Osteoblast (primary cell): Measurements from ENCODE around the gene TNF. TPM values are rescaled to one million over a fixed set of nuclear protein-coding genes. Genes with fewer than 3 reads are reported as not detected.

Source experiments
- DNase-seq: peaks from one replicate; pipeline ENCODE4 v3.0.0; 2011; ENCODE audit warnings: low spot score, mixed read lengths; ENCODE audit not compliant: insufficient read length; ENCODE audit errors: missing footprints
- H2AFZ ChIP-seq: 2 replicates; pipeline ENCODE4 v1.6.0; 2011; ENCODE audit warnings: mild to moderate bottlenecking, low read length
- H3K27ac ChIP-seq: 2 replicates; pipeline ENCODE4 v1.5.1; 2011; ENCODE audit warnings: mild to moderate bottlenecking, low read depth, low read length, moderate library complexity
- H3K27me3 ChIP-seq: 2 replicates; pipeline ENCODE4 v1.6.0; 2012; ENCODE audit warnings: mild to moderate bottlenecking, control low read depth, inconsistent platforms, low read length, moderate library complexity; ENCODE audit not compliant: insufficient read depth
- H3K36me3 ChIP-seq: 2 replicates; pipeline ENCODE4 v1.5.1; 2011; ENCODE audit warnings: mild to moderate bottlenecking, low read length, control low read depth, moderate library complexity; ENCODE audit not compliant: insufficient read depth
- H3K4me1 ChIP-seq: 2 replicates; pipeline ENCODE4 v1.5.1; 2011; ENCODE audit warnings: mild to moderate bottlenecking, low read length, control low read depth, moderate library complexity; ENCODE audit not compliant: insufficient read depth
- H3K4me2 ChIP-seq: 2 replicates; pipeline ENCODE4 v1.6.0; 2011; ENCODE audit warnings: mild to moderate bottlenecking, low read length; ENCODE audit not compliant: insufficient read depth
- H3K4me3 ChIP-seq: fragments of 200-600 bp; sonication (generic); 3 replicates; pipeline ENCODE4 v1.5.1; 2012; ENCODE audit warnings: mild to moderate bottlenecking, low read length, inconsistent platforms; ENCODE audit not compliant: insufficient read depth
- H3K79me2 ChIP-seq: 2 replicates; pipeline ENCODE4 v1.6.0; 2012; ENCODE audit warnings: mild to moderate bottlenecking, low read length, control low read depth, inconsistent platforms; ENCODE audit not compliant: insufficient read depth
- H3K9me3 ChIP-seq: 2 replicates; pipeline ENCODE4 v1.5.1; 2011; ENCODE audit warnings: low read depth, low read length, control low read depth
- H4K20me1 ChIP-seq: 2 replicates; pipeline ENCODE4 v1.6.0; 2012; ENCODE audit warnings: mild to moderate bottlenecking, low read length, control low read depth; ENCODE audit not compliant: insufficient read depth
- total RNA-seq: library from RNA; depleted of rRNA; stranded (reverse); fragments of >200 nt; gene quantifications from 2 replicates; pipeline ENCODE4 v1.2.3, GENCODE V29; 2012
- TF ChIP-seq, protein P1 (sequence below): IDR thresholded peaks from 2 replicates; pipeline ENCODE4 v1.5.1; 2011; ENCODE audit warnings: mild to moderate bottlenecking, low read depth, low read length, moderate library complexity; ENCODE audit errors: extremely low read depth

The TNF gene
- total RNA-seq, 1 donor, result not detected

DNA sequence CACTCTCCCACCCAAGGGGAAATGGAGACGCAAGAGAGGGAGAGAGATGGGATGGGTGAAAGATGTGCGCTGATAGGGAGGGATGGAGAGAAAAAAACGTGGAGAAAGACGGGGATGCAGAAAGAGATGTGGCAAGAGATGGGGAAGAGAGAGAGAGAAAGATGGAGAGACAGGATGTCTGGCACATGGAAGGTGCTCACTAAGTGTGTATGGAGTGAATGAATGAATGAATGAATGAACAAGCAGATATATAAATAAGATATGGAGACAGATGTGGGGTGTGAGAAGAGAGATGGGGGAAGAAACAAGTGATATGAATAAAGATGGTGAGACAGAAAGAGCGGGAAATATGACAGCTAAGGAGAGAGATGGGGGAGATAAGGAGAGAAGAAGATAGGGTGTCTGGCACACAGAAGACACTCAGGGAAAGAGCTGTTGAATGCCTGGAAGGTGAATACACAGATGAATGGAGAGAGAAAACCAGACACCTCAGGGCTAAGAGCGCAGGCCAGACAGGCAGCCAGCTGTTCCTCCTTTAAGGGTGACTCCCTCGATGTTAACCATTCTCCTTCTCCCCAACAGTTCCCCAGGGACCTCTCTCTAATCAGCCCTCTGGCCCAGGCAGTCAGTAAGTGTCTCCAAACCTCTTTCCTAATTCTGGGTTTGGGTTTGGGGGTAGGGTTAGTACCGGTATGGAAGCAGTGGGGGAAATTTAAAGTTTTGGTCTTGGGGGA lies 754 bp downstream of the TNF start:
- no peak overlapping the region for H3K4me3 ChIP-seq
- TF ChIP-seq, protein P1, sequence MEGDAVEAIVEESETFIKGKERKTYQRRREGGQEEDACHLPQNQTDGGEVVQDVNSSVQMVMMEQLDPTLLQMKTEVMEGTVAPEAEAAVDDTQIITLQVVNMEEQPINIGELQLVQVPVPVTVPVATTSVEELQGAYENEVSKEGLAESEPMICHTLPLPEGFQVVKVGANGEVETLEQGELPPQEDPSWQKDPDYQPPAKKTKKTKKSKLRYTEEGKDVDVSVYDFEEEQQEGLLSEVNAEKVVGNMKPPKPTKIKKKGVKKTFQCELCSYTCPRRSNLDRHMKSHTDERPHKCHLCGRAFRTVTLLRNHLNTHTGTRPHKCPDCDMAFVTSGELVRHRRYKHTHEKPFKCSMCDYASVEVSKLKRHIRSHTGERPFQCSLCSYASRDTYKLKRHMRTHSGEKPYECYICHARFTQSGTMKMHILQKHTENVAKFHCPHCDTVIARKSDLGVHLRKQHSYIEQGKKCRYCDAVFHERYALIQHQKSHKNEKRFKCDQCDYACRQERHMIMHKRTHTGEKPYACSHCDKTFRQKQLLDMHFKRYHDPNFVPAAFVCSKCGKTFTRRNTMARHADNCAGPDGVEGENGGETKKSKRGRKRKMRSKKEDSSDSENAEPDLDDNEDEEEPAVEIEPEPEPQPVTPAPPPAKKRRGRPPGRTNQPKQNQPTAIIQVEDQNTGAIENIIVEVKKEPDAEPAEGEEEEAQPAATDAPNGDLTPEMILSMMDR, result no peak
- H3K9me3 ChIP-seq, result no peaks in the 10 kb centered on the region
- H4K20me1 ChIP-seq, result no peaks in the 10 kb centered on the region
- H3K36me3 ChIP-seq, result no peaks in the 10 kb centered on the region
- no peak overlapping the region for H2AFZ ChIP-seq
- no peak overlapping the region for H3K4me2 ChIP-seq
- DNase-seq, result peak; percentile 79
- no peaks in the 10 kb centered on the region for H3K27me3 ChIP-seq
- no peaks in the 10 kb centered on the region for H3K79me2 ChIP-seq
- peaks cover 6% of the 10 kb centered on the region for H3K4me1 ChIP-seq
- no peak overlapping the region for H3K27ac ChIP-seq

DNA sequence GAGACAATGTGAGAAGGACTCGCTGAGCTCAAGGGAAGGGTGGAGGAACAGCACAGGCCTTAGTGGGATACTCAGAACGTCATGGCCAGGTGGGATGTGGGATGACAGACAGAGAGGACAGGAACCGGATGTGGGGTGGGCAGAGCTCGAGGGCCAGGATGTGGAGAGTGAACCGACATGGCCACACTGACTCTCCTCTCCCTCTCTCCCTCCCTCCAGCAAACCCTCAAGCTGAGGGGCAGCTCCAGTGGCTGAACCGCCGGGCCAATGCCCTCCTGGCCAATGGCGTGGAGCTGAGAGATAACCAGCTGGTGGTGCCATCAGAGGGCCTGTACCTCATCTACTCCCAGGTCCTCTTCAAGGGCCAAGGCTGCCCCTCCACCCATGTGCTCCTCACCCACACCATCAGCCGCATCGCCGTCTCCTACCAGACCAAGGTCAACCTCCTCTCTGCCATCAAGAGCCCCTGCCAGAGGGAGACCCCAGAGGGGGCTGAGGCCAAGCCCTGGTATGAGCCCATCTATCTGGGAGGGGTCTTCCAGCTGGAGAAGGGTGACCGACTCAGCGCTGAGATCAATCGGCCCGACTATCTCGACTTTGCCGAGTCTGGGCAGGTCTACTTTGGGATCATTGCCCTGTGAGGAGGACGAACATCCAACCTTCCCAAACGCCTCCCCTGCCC lies 1.7 kb downstream of the TNF start:
- TF ChIP-seq, protein P1, result no peak
- H2AFZ ChIP-seq, result no peak overlapping the region
- H3K27me3 ChIP-seq, result no peaks in the 10 kb centered on the region
- no peak overlapping the region for H3K4me3 ChIP-seq
- no peaks in the 10 kb centered on the region for H4K20me1 ChIP-seq
- DNase-seq, result peak; percentile 36
- H3K4me2 ChIP-seq, result no peak overlapping the region
- no peaks in the 10 kb centered on the region for H3K36me3 ChIP-seq
- H3K27ac ChIP-seq, result no peak overlapping the region
- H3K79me2 ChIP-seq, result no peaks in the 10 kb centered on the region
- peaks cover 14% of the 10 kb centered on the region for H3K4me1 ChIP-seq
- H3K9me3 ChIP-seq, result no peaks in the 10 kb centered on the region

DNA sequence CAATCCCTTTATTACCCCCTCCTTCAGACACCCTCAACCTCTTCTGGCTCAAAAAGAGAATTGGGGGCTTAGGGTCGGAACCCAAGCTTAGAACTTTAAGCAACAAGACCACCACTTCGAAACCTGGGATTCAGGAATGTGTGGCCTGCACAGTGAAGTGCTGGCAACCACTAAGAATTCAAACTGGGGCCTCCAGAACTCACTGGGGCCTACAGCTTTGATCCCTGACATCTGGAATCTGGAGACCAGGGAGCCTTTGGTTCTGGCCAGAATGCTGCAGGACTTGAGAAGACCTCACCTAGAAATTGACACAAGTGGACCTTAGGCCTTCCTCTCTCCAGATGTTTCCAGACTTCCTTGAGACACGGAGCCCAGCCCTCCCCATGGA lies 2.2 kb downstream of the TNF start:
- Histone ChIP-seq H3K4me2 (no peak overlapping the region), H2AFZ (no peak overlapping the region), H3K27ac (no peak overlapping the region), H4K20me1 (no peaks in the 10 kb centered on the region), H3K79me2 (no peaks in the 10 kb centered on the region), H3K4me1 (peaks cover 14% of the 10 kb centered on the region), H3K9me3 (no peaks in the 10 kb centered on the region), H3K36me3 (no peaks in the 10 kb centered on the region), H3K4me3 (no peak overlapping the region), H3K27me3 (no peaks in the 10 kb centered on the region)
- peak; percentile 48 for DNase-seq
- TF ChIP-seq, protein P1, result no peak
